HG03442 (cell line): ENCODE data around the gene IL15RA.

ENCODE experiments used
- ATAC-seq: cut with Tn5 transposase; IDR thresholded peaks from one replicate; pipeline ENCODE4 v1.9.1; 2021; ENCODE audit warnings: mild to moderate bottlenecking, moderate library complexity; ENCODE audit not compliant: unreplicated experiment

The IL15RA gene, protein sequence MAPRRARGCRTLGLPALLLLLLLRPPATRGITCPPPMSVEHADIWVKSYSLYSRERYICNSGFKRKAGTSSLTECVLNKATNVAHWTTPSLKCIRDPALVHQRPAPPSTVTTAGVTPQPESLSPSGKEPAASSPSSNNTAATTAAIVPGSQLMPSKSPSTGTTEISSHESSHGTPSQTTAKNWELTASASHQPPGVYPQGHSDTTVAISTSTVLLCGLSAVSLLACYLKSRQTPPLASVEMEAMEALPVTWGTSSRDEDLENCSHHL

DNA sequence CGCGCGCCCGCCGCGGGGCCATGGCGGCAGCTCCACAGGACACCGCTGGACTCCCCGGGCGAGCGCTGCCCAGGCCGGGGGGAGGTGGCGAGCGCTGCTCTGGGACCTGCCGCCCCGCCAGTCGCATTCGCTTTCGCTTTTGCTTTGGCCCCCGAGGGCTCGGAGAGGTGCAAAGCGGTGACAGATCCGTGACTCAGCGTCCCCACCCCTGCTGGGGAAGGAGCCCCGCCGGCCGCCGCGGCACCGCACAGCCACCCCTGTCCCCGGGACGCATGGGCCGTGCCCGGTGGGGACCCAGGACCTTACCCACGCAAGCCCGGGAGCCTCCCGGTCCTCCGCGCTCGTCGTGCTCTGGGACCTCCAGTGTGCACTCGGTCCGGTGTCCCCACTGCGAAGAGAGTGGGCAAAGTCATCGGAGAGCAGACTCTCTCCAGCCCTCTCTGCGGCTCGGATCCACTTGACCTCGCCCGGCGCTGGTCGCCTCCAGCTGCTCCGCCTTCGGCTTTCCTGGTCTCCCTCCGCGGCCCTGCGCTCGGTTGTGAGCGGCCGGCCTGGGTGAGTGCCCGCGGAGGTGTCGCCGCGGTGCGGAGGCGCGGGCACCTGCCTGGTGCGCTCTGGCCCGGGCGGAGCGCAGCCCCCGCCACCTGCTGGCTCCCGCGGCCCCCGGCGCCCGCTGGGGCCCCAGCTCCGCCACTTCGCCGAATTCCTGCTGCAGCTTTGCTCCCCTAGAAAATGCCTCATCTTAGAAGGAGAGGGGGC lies at the start of gene IL15RA:
TSS of gene IL15RA (minus strand) at position 73 of the 759 bp plus-strand sequence. CDS start at position 22, 51 bp downstream.
- peak; percentile 54 for ATAC-seq

DNA sequence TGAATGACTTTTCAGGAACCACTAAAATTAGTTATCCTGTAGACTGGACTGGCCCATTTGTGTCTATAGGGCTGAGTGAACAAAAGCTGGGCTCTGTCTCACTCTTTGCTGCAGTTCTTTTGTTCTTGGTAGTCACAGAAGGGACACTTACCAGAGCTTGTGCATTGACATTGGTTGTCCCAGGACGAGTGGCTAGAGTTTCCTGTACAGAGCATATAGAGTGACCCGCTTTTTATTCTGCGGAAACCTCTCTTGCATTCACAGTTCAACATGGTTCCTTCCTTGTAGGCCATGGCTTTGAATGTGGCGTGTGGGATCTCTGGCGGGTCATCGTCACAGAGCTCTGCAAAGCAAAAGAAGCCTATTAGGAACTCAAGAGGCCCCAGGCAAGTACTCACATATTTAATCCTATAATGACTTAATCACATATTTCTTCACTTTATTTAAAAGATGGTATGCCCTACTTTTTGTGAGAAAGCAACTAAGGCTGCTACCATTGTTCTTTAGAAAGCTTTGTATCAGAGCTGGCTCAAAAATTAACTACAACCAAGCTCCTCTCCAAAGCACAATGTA lies 48.4 kb upstream of the IL15RA start:
- ATAC-seq, result no peak

DNA sequence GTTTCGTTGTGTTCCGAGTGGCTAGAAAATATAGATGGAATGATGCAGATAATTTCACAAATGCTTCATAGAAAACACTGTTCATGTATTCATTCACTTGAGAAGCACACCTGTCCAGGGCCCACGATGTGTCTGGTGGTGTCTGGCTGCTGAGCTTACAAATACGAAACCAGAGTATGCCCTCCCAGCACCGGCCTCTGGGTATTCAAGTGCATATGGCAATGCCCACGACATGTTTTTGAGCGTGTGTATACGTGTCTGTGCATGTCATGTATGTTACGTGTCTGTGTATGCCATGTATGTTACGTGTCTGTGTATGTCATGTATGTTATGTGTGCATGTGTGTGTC lies 47.0 kb upstream of the IL15RA start:
- no peak for ATAC-seq

DNA sequence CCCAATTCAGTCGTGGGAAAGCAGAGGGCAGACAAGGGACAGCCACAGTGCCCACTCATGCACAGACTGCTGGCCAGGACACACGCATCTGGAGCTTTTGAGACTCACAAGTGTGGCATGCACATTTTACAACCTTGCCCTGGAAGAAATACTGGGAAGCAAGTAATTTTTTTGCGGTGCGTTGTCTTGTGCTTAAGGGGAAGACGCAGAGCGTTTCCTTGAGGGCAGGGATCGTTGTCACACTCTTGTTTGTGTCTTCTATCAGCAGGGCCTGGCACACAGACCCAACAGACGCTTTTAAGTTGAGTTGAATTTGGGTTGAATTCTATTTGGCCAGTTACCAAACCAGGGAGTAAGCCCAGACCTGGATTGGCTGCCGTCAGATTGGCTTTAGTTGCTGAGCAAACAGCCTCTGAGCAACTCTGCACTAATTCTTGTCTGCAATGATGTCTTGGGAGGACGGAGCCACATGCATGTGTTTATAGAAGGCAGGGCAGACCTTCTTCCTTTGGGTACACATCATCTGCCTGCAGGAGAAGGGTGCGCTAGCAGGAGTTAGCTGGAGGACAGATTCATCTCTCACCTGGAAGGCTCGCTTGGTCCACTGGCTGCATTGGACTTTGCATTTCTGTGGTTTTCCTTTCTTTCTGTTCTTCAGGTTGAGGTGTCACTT lies 46.5 kb upstream of the IL15RA start:
- no peak for ATAC-seq

DNA sequence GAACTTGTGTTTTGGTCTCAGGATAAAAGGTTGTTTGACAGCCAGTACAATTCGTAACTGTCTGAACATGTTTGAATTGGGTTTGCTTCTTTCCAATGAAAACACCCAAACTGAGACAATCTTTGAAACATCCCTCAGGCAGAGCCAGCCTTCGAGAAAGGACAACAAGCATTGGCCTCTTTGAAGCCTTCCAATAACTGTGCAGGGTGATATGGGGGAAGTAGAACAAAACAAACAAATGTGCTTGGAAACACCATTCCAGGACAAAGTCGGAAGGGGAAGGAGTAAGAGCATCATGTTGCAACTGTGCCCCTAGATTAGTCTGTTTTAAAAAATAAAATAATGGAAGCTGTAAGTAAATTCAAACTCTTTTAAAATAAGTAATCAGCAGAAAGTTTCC lies 45.3 kb upstream of the IL15RA start:
- ATAC-seq, result no peak

DNA sequence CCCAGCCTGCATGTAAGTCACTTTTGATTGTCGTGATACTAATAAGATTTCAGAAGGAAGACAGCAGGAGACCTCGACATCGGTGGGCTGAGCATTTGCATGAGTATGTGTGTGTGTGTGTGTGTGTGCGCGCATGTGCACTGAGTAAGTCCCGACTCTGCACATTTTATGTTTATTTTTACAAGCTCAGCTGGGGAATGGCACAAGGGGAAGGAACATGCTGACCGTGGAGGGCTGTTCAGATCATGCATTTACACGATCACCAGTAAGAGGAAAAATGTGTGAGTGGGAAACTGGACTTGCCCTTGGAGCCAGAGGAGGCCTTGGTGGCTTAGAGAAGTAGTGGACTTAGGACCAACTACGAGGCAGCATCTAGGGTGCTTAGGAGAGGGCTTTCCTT lies 43.5 kb upstream of the IL15RA start:
- ATAC-seq, result no peak

DNA sequence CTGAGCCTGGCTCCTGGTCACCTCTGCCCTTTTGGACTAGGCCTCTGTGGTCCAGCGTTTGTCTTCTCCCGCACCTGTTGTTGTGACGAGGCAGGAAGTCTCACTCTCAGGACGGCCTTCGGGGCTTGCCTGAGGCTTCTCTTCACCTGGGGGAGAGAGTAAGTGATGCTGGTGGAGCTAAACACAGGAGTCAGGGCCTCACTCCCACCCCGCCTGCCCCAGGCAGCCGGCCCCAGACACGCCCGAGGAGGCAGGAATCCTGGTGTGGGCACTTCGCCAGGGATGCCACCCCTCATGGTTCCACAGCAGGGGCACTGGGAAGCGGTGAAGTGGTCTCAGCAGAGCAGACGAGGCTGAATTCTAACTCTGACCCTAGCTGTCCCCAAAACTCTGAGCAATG lies 42.5 kb upstream of the IL15RA start:
- no peak for ATAC-seq

DNA sequence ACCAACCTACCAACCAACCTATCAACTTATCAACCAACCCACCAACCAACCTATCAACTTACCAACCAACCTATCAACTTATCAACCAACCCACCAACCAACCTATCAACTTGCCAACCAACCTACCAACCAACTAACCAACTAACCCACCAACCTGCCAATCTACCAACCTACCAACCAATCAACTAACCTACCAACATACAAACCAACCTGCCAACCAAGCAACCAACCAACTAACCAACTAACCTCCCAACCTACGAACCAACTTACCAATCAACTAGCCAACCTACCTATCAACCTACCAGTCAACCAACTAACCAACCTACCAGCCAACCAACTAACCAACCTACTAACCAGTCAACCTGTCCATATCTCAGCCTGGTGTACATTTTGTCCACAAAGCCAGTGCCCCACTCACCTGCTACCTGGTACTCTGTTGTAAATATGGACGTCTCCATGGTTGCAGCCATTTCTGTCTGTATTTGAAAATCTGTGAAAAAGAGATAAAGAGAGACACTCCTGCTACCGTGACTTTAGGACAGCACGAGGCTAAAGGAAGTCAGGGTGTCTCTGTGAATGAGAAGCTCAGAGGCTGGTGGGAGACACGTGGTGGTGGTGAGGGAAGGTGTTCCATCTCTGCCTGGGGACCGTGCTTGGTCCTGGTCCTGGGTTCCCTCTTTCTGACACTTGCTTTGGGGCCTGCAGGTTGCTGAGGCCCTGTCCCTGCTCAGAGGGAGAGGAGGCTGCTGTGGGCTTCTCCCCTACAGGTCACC lies 41.9 kb upstream of the IL15RA start:
- no peak for ATAC-seq

DNA sequence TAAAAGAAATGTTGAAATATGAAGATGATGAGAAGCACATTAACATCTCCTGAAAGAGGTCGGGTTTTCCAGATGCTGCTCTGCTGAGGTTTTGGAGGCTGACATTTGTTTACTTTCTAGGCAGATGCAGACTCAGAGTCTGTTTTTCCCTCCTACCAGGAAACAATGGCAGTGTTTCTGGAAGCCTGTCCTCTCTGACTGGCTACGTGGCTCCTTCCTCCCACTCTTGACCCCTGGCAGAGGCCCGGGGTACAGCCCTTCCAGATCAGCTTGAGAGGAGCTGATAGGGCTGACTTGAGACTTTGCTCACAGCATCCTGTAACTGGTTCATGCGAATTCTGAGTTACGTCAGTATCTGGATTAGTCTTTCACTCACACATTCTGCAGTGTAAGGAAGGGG lies 41.1 kb upstream of the IL15RA start:
- ATAC-seq, result no peak

DNA sequence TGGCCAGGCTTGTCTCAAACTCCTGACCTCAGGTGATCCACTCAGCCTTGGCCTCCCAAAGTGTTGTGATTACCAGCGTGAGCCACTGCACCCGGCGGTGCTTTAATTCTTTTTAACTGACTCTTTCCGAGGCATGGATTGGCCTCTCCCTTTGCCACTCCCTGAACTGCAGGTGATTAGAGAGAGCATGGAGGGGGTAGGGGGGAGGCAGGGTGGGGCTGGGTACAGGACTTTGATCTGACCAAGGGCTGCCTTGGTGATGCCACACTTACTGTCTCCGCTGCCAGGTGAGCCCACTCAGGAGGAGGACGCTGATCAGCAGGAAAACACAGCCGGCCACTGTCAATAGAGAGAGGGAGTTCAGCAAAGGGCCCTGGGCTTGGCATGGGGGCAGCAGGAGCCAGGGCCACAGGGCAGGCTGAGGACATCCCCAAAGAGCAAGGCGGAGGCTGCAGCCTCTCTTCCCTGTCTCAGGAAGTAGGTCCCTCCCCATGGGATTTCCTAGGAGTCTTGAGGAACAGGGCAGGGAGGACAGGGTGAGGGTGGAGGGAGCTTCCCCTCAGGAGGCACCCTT lies 40.5 kb upstream of the IL15RA start:
- no peak for ATAC-seq

DNA sequence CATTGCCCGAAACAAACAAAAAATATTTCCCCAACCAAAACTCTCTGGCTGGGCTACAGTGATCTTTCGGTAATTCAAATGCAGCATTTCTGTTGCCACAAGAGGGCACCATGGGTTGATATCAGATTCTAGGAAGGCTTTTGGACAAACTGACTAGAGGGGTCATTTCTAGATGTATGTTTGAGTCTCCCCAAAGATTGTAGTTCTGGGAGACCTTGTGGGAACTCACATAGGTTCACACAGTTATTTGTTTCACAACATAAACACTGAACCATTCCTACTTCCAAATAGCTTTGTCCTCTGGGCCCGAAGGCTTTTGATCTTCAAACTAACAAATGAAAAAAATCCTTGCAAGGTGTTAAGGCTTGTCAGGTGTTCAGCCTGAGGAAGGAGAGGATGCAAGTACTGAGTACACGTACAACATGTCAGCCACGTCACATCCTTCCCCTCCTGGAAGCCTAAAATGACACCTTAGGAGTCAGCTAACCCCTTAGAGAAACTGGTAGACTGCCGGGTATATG lies 37.0 kb upstream of the IL15RA start:
- peak; percentile 55 for ATAC-seq

DNA sequence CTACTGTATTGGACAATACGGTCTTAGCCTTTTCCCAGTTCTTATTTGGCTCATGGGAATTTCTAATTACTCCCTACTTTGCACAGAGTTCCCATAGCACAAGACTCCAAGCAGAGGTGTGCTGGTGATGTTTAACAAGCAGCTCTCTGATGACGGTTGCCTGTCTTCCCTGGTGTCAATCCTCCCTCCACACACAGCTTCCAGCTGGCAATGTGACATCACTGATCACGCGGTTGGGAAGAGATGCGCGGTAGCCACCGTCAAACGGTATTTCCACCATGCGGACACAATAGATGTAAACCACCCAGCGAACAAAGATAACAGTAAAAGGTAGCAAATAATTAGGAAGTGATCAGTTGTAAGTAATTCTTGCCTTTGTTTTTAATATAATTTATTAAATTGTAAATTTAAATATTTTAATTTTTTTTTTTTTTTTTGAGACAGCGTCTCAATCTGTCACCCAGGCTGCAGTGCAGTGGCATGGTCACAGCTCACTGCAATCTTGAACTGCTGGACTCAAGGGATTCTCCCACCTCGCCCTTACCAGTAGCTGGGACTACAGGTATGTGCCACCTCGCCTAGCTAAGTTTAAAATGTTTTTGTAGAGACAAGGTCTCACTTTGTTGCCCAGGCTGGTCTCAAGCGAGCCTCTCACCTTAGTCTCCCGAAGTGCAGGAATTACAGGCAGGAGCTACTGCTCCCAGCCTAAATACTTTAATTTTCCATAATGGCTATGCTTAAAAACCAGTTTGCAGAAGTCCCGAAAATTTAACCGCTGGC lies 36.3 kb upstream of the IL15RA start:
- ATAC-seq, result no peak

DNA sequence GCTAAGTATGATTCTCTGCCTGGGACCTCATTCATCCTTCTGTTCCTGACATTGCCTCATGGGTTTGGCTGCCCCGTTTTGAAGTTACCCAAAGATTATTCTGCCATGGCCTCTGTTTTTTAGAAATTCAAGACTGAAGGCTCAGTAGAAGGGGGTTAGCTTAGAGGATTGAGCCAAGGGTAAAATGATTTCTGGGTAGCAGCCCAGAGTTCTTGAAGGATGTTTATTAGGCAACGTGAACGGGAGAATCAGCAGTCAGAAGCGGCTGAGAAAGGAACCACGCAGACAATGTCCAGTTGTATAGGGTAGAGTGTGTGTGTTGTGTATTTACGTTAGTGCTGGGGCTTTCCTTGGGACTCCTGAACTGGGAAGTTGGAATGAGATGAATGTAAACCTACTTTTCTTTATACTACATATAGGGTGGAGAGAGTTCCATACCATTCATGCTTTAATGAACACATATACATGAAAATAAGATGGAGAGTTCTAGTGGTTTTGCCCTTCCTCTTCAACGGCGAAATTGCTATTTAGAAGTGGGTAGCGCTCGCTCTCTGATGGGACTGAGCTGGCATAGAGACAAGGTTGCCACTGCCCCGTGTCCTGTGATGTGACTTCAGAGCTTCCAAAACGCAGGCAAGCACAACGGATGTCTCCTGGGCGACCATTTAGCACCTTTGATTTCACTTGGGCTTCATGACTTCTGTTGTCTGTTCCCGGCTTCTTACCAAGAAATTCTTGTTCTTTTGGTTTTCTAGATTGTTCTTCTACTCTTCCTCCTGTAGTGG lies 35.0 kb upstream of the IL15RA start:
- ATAC-seq, result no peak

DNA sequence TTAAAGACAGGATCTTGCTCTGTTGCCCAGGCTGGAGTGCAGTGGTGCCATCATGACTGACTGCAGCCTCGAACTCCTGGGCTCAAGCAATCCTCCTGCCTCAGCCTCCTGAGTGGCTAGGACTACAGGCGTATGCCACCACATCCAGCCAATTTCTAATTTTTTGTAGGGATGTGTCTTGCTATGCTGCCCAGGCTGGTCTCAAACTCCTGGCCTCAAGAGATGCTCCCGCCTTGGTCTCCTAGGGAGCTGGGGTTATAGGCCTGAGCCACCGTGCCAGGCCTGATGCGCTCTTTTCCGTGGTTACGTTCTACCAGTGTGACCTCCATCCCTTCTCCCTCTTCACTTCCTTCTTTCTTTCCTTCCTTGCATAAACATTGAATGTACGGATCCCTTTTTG lies 34.2 kb upstream of the IL15RA start:
- ATAC-seq, result no peak

DNA sequence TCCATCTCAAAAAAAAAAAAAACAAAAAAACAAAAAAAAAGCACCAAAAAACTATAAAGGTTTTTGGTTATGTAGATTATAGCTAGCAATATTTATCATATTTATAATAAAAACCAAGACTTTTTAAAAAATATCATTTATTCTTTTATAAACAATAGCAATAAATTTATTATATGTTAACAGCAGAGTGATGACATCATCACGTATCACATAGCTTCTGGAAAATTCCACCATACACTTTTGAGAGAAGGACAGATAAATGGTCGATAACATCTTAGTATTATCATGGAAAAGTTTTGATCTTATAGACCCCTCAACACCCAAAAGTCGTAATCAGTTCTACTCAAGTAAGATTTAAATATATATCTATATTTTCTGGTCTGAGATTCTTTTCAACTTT lies 33.2 kb upstream of the IL15RA start:
- ATAC-seq, result no peak

DNA sequence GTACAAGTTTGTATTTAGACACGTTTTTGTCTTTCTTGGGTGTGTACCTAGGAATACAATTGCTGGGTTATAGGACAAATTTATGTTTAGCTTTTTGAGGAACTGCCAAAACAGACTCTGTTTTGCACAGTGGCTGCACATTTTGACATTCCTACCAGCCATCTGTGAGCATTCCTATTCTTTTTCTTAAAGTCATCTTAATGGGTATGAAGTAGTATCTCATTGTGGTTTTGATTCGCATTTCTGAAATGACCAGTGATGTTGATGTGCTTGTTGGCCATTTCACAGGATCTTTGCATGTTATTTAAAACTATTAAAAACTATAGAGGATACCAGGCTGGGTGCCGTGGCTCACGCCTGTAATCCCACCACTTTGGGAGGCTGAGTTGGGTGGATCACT lies 32.6 kb upstream of the IL15RA start:
- ATAC-seq, result no peak

DNA sequence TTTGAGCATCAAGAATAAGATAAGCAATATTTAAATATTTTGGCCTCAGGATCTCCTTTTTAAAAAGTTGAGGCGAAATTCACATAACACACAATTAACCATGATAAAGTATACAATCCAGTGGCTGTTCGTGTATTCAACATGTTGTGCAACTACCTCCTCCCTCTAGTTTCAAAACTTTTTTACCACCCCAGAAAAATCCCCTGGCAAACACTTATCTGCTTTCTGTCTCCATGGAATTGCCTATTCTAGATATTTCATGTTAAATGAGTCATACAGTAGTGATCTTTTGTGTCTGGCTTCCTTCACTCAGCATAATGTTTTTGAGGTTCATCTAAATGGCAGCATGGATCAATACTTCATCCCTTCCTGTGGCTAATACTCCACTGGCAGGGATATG lies 31.8 kb upstream of the IL15RA start:
- ATAC-seq, result no peak

DNA sequence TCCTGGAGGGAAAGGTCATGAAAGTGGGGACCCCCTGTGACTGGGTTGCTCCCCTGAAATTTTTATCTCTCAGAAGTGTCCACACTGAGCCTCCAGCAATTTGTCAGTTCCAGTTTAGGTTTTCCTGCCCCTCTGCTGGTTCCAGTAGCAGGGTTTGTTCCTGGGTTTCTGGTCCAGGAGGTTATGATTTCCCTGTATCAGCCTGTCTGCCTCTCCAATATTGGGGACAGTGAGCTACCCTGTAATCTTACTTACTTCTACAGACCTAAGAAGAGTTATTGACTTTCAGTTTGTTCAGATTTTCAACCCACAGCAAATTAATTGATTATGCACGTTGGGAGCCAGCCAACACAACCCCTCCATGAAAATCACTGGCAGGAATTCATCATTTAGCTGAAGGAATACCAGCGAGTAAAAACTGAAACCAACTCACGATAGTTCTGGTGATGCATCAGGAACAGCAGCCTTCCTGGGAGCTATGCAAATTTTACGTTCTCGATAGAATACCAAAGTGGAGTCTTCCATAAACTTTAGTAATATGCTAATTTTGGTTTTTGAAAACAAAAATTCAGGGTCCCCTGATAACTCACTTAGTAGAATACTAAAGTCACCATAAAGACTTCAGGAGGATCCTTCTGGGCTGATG lies 31.3 kb upstream of the IL15RA start:
- no peak for ATAC-seq
